NCI-H446 (cell line): ENCODE measurements around the gene HES7.

Experiments
- DNase-seq, 2 experiments: peaks; one replicate each; lab custom pipeline; 2025; lab: John Stamatoyannopoulos, UW

HES7 gene

DNA sequence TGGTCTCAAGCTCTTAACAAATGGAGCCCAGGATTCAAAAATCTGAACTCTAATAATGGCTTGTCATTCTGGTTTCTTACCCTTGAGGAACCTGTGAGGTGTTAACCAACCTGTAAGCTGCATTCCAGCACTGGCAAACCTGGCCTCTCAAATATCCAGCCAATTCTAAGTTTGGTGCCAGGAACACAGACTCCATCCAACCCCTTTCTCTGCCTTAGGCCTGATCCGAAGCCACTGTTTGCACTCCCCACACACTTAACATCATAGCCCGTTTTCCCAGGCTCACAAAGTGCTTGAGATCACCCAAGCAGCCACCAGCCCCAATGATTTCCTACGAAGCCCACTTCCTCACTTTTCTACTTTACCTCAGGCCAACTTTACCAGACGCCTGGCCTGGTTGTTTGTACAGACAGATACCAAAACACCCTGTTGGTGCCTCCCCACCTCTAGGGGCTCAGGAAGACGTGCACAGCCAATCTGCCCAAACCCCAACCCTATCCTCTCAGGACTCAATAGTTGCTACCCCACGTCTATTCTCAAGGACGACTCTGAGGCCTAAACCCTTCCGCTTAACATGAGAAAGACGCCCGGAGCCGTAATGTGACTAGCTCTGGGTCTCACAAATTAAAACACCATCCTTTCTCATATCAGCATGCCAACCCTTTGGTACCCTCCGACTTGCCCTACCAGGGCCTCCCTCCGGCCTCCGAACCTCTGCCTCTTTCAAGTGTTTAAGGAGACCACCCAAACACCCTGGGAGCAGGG, 31.5 kb upstream of the HES7 start:
- DNase-seq = no peak

DNA sequence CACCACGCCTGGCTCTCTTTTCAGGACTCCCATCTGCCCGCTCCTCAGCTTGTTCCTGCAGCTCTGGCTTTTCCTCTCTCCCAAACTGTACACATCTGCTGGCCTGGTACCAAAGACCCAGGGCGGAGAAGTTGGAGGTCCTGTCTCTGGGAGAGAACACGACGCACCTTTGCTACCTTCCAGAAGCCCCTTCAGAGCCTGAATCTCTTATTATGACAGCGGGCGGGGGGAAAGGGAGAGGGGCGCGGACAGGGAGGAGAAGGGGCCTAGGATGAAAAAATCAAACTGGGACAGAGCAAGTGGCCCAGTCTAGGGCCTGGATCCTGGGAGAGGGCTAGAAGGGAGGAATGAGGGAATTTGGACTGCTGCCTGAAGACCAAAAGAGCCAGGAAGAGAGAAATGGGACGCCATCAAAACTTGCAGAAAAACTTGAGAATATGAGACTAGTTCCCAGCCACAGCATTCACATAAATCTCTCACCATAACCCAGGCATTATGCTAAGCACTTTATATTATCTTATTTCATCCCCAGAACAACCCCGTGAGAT, 30.8 kb upstream of the HES7 start:
- DNase-seq = no peak

DNA sequence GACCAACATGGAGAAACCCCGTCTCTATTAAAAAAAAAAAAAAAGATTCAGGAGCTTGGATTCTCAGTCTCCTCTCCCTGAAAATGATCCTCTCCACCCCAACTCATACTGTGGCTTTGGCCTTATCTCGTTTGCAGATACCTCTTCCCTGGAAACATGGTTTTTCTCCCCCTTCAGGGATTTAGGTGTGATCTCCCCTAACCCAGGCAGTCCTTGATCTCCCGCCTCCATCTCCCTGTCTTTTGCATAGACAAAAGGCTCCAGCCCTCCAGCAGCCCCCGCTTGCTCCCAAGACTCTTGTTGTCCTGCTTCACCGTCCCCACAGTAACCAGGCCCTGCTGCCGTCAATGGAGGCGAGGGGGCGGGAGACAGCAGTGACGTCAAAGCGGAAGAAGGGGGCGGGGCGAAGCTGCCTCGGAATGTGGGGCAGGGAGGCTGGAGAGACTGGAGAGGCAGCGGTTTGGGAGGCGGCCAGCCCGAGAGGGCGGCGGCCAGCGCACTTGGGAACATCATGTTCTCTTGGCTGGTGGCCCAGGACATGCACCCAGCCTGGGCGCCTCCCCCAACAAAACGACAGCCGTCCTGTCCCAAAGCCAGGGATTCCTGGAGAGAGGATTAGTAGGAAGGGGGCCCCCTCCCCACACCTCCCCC, 30.2 kb upstream of the HES7 start:
- peak; percentile 89 to 97 for DNase-seq

DNA sequence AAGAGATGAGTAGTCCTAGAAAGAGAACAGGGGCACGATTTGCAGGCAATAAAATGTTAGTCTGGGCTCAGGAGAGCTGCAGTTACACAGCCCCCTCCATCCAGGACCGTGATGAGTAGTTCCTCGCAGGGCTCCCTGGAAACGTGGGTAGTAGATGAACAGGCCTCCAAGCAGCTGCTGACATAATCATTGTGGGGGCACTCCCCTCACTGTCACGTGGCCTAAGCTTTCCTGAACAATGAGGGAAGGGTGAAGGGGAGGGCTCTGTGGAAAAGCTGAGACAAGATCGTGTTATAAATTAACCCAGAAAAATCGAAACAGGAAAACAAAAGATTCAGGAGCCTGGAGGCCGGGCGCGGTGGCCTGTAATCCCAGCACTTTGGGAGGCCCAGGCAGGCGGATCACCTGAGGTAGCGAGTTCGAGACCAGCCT, 29.6 kb upstream of the HES7 start:
- DNase-seq = no peak

DNA sequence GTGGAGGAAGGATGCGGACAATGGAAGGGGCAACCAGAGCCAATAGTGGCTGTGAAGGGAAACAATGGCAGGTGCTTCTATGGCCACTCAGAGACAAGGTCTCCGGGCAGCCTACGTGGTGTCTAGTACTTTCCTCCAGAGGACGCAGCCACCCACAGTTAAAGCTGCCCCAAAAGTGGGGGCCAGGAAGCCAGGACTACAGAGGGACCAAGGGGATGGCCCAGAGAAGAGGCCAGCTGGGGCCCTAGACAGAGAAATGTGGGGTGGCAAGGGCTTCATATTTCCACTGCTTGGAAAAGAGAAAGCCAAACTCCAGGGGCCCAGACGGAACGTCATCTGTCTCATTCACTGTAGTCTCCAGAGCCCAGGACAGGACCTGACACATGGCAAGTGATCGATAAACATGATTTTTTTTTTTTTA, 29.1 kb upstream of the HES7 start:
- DNase-seq = no peak

DNA sequence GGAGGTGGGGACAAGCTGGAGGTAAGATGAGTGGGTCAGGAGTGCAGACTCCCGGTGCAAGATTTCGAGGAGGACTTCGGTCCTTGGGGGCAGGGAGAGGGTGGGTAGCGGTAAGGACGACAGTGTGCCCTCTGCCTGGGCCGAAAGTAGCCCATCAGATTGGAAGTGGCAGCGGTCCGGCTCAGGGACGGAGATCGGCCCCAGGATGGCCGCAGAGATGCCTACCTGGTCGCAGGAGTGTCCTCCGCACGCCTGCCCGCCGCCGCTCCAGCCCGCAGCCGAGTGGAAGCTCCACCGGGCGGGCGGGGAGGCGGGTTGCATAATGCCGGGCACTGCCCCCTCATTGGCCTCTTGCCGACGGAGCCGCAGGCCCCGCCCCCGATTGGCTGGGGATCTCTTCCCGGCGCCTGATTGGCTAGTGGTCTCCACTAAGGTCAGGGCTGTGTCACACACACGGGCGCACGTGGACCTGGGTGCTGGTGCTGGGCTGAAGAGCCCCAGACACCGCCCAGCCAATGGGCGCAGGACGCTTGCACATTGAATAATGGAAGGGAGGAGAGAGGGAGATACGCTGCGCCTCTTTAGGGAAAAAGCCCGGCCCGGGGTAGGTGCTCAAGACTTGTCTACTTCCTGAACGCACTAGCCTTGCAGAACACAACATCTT, 28.3 kb upstream of the HES7 start, which contains the start of gene PER1:
PER1 (minus strand) TSS at position 293 of the 664 bp plus-strand sequence. CDS start 1,698 bp downstream, outside the sequence.
- DNase-seq = peak in 1 of 2 experiments; percentile 21

DNA sequence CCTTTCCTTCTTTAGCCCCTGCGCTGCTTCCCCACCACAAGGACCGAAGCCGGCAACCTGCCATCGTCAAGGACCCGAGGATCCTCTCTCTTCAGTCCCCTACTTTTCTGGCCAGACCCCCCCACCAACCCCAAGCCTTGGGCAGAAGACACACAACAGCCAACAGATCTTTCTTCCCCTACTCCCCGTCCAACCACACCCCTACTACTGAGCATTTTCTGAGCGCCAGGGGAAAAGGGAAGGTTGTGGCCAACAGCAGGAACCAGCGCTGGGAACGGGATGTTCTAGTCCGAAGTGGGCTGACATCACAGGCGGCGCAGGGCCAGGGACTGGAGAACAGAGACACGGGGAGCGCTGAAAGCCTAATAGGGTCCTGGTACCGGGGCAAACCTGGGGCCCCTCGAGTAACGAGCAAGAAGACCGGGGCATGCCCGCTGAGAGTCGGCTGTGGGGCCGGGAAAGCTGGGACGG, 27.8 kb upstream of the HES7 start:
- no peak for DNase-seq

DNA sequence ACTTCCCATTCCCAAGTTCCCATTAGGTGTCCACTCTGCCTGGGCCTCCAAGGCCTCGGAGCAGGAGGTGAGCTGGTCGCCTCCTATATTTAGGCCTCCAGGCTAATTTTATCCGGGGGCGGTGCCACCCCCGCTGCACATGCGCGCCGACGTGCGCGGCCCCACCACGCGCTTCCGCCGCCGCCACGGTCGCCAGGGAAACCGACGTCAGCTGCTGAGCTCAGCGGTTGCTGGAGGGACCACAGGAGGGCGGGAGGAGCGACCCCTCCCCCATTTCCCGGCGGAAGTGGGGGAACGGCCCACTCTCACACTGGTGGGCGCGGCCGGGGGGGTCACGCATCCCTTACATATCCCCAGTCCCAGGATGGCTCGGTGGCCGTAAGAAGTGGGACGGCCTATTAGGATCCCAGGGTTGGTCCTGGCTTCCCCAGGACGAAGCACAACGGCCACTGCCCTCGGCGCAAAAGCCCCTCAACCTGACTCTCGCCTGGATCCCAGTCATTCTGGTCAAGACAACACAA, 27.3 kb upstream of the HES7 start:
- DNase-seq = no peak

DNA sequence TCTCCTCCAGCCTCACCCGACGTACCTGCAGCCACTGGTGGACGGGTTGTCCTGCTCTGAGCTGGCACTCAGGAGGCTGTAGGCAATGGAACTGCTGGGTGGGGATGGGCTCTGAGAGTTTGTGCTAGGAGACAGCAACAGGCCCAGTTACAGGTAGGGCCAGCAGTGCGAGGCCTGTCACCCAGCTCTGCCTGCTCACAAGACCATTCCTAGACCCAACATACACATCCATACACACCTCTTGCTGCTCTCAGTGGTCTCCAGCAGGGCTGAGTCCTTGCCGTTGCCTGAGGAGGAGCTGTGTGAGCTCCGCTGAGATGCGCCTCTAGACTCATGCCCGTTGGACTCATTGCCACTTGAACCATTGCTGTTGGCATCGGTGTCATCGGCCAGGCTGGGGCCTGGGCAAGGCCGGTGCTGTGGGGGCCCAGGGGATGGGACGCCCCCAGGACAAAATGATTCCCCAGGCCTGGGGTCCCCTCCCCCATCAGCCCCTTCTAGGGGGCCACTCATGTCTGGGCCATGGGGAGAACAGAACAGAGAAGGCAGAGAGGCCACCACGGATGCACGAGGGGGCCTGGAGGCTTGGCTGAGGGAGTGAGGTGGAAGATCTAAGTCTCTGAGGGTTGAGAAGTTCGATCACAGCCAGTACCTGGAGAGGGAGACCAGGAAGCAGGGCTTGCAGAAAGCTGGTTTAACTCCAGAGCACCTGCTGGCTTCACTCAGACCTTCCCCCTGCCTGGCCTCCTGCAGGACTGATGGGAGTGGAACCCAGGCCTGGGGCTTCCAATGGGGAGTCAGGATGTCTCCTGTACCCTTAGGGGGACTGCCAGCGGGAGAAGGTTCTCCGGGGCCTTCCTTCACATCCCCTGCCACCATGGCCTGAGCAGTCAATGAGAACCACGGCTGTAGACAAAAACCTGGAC, 26.6 kb upstream of the HES7 start:
- DNase-seq = no peak

DNA sequence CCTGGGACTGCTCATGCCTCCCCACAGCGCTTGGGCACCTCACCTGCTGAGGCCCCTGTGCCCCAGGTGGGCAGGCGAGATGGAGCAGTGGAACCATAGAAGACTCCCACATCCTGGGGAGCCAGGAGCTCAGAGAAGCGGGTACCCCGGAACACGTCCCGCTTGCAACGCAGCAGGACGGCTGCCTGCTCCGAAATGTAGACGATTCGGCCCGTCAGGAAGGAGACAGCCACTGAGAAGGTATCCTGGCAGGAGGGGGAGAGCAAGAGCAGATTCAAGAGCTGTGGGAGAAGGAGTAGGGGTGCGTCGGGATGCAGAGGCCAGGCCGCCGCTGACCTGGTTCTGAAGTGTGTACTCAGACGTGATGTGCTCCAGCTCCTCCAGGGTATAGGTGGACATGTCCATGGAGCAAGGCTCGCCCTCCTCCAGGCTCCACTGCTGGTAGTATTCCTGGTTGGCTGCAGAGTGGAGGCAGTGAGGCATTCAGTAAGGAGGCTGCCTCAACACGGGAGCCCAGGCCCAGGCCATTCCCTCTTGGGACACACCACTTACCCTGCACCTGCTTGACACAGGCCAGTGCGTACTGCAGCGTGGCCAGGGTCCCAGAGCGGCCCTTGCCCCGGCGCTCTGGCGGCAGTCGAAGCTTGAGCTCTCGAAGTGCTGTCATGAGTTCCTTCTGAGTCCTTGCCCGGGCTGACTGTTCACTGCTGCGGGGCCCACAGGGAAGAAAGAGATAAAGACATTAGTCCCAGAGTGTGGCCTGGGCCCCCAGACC, 25.7 kb upstream of the HES7 start:
- no peak for DNase-seq

DNA sequence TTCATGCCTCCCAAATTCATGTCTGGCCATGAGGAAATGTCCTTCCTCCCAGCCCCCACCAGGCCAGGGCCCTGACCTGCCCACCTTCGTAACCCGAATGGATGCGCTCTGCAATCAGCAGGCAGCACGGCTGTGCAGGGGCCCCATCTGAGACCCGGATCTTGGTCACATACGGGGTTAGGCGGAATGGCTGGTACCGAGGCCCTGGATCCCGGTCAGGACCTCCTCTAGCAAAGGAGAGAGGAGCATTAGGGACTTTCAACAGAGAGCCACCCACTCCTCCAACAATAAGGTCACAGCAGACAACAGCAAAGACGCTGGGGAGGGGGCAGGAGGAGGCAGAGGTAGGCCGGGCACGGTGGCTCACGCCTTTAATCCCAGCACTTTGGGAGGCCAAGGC, 24.7 kb upstream of the HES7 start:
- DNase-seq = no peak

DNA sequence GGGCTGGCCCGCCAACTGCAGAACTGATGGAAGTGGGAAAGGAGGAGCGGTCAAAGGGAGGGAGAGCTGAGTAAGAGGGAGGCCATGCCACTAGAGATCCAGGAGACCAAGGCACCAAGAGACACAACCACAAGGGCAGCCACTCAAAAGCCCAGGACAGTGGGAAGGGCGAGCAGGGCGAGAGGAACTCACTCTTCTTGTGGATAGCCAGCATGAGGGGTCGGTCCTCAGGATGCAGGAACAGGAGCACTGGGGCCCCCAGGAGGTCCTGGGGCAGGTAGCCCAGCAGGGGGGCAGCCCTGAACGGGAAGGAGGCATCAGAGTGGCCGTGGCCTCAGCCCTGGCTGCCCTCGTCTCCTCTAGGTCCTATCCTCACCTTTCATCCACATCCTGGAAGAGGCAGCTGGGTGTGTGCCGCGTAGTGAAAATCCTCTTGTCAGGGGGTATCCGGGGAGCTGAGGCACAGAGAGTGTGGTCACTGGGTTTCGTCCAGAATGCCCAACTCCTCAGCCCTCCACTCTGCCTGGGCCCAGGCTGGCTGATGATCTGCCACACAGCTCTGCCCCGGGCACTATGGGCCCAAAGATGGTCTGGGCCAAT, 24.0 kb upstream of the HES7 start:
- DNase-seq = no peak

DNA sequence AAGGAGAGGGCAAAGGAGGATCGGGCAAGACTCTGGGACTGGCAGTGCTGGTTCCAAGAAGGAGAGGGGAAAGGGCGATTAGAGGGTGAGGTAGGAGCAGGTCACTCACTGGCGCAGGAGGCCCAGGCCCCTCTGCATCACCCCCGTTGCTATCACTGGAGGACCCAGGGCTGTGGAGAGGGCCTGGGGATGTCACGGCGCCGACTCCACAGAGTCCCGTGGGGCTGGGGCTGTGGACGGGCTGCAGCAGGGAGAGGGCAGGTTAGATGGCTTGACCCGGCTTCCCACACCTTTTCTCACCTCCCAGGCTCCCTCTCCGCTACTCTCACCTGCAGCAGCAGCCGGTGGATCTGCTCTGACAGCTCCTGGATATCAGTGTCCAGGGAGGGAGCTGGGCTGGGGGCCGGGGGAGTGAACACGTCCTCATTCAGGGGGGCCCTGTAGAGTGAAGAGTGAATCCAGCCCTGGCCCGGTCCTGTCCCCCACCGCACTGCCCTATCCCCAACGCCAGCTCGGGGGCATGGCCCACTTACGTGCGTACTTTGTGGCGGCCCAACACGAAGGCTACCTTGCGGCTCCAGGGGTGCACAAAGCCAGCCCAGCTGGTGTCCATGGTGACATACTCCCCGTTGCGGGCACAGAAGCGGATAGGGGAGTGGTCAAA, 23.4 kb upstream of the HES7 start:
- DNase-seq = no peak

DNA sequence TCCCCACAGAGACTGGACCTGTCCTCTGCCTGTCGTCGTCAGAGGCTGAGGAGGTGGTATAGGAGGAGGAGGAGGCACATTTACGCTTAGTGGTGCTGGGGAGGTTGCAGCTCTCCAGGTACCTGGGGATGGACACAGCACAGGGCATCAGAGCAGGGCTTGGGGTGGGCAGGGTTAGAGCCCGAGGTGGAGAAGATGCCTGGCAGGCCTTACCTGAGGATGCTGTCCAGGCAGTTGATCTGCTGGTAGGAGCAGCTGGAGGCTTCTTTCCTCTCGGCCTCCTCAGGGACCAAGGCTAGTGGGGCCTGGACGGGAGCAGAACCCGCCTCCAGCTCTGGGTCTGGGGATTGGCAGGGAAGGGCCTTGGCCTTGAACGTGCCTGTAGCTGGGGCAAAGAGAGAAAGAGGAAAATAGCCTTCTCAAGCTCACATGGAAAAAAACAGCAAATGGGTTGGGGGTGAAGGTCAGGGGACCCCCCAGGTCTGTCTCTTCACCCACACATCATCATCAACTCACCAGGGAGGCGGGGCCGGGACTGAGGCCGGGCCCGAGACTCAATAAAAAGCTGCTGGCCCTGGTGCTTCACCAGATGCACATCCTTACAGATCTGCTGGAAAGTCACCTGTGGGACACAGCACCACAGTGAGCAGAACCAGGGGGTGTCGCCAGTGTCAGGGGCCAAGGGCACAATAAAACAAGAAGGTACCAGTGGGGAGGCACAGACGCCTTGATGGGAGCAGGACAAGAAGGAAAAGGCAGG, 22.7 kb upstream of the HES7 start:
- no peak for DNase-seq

DNA sequence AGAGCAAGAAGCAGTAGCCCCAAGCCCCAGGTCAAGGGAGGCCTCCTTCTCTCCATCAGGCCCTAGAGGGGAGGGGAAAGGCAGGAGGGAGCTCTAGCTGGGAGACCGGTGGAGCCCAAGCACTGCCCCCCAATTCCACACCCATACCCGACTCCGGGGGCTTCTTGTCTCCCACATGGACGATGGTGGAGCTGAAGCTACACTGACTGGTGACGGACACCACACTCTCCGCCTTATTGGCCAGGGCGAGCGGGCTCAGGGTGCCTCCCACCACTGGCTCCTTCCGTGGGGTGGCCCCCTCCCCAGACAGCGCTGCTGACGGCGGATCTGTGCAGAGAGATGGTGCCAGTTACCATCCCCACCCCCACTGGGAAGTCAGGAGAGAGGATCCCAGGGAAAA, 21.9 kb upstream of the HES7 start:
- DNase-seq = no peak

DNA sequence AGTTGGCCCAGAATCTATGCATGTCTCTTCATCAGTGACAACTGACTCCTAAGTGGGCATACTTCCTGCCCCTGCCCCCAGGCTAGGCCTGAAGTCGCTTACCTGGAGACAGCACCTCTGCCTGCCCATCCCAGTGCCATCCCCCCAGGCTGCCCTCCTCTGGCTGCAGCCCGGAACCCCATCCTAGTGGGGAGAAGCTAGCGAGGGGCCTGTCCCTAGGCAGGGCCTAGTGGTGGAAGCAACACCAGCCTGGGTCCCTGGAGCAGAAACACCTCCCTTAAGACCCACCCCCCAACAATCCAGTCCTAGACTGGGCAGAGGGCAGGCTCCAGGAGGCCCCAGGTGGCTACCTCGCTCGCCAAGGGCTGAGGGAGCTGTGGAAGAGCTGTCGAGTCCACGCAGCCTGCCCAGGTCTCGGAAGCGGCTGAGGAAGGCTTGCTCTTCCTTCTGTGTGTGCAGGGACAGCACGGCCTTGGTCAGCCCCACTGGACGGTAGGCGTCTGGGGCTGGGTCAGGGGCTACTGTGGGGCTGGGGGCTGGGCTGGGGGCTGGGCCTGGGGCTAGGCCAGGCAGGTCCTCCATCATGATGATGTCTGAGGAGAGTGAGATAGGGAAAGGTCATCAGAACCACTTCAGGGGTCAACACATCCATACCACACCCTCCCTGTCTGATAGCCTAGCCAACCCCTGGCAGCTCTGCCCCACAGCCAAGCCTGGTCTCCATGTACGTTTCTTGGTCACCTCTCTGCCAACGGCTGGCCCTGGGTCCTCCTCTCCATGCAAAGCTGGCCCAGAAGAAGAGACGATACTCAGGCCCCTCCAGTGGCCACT, 20.7 kb upstream of the HES7 start:
- no peak for DNase-seq

DNA sequence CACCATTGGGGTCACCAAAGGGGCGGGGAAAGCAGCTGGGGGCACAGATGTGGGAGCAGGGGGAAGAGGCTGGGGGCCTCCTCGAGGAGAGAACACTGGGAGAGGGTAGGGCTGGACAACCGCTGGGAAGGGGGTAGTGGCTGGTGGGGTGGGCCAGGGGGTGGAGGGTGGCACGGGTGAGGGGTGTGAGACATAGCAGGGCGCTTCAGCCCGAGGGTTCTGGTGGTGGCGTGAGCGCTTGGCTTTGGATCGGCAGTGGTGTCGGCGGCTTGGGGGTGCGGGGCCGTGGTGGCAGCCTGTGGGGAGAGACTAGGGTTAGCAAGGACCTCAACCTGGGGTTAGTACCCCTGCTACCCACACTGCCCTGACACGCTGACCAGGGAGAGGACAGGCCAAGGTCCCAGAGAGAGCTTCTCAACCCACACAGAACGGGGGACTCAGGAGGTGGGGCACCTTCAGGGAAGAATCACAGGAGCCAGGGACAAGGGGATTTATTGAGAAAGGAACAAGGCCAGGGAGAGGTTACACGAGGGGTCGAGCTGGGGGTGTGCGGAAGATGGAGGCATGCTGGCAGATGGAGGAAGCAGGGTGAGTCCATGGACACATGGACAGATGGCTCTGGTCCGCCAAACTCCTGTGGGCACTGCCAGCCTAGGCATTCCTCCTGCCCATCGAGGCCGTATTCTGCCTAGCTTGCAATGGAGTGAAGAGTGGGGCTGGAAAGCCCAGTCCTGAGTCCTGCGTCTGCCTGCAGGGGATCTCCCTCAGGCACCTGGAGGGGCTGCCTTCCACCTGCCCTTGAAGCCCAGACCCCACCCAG, 19.9 kb upstream of the HES7 start:
- no peak for DNase-seq
